ENCODE data around the gene VWA5B1.
A peak's percentile ranks its signal among the peaks of the same experiment; 100 is the strongest.
"Not testable (repeated sequence)": the region's sequence is repeated elsewhere in the genome, so short reads cannot be mapped to it uniquely, and the experiment has no call there.

VWA5B1 gene

GRCh38 chr1:20290624-20291597, at the start of gene VWA5B1:
VWA5B1 (plus strand) TSS chr1:20290875; CDS start chr1:20310602, 19,727 bp downstream.
- DNase-seq (ENCODE audit: low spot score): no peak

GRCh38 chr1:20242890-20243479, 47.7 kb upstream of the VWA5B1 start:
- DNase-seq (ENCODE audit: low spot score): no peak

- no peak for DNase-seq (ENCODE audit: low spot score)
These were observed 41.6 kb upstream of the VWA5B1 start for GRCh38 chr1:20248971-20249612.

GRCh38 chr1:20250340-20250989, 40.2 kb upstream of the VWA5B1 start:
- DNase-seq (ENCODE audit: low spot score): no peak

GRCh38 chr1:20252587-20252986, 38.1 kb upstream of the VWA5B1 start:
- DNase-seq (ENCODE audit: low spot score): no peak

- peak; percentile 22 for DNase-seq (ENCODE audit: low spot score)
These were observed 35.0 kb upstream of the VWA5B1 start for GRCh38 chr1:20255666-20256065.

GRCh38 chr1:20259646-20260045, 31.0 kb upstream of the VWA5B1 start:
- DNase-seq (ENCODE audit: low spot score): no peak

GRCh38 chr1:20261095-20261494, 29.6 kb upstream of the VWA5B1 start:
- DNase-seq (ENCODE audit: low spot score): no peak

- DNase-seq (ENCODE audit: low spot score): peak; percentile 4
These were observed 27.7 kb upstream of the VWA5B1 start for GRCh38 chr1:20262810-20263534.

- DNase-seq (ENCODE audit: low spot score): no peak
These were observed 25.4 kb upstream of the VWA5B1 start for GRCh38 chr1:20265250-20265649.

GRCh38 chr1:20266141-20266540, 24.5 kb upstream of the VWA5B1 start:
- no peak for DNase-seq (ENCODE audit: low spot score)

GRCh38 chr1:20266642-20267041, 24.0 kb upstream of the VWA5B1 start:
- no peak for DNase-seq (ENCODE audit: low spot score)

GRCh38 chr1:20271498-20272400, 18.9 kb upstream of the VWA5B1 start:
- DNase-seq (ENCODE audit: low spot score): no peak

GRCh38 chr1:20273716-20274115, 17.0 kb upstream of the VWA5B1 start:
- DNase-seq (ENCODE audit: low spot score): not testable (repeated sequence)

GRCh38 chr1:20275319-20275925, 15.3 kb upstream of the VWA5B1 start:
- DNase-seq (ENCODE audit: low spot score): no peak

GRCh38 chr1:20276485-20277159, 14.1 kb upstream of the VWA5B1 start:
- no peak for DNase-seq (ENCODE audit: low spot score)

GRCh38 chr1:20278692-20279130, 12.0 kb upstream of the VWA5B1 start:
- no peak for DNase-seq (ENCODE audit: low spot score)

GRCh38 chr1:20279509-20279908, 11.2 kb upstream of the VWA5B1 start:
- no peak for DNase-seq (ENCODE audit: low spot score)

- no peak for DNase-seq (ENCODE audit: low spot score)
These were observed 10.3 kb upstream of the VWA5B1 start for GRCh38 chr1:20280341-20280740.

Data from kidney capillary endothelial cell (primary cell).